SU-DHL-6 (cell line): Measurements from ENCODE around the gene ADCY6.

Source experiments
- CTCF ChIP-seq: fragments of 200-600 bp; sonication (generic); IDR thresholded peaks from one replicate; pipeline ENCODE4 v1.5.1; 2017; ENCODE audit warnings: antibody characterized with exemption, mild to moderate bottlenecking, low read length, moderate library complexity; ENCODE audit not compliant: insufficient read depth, poor library complexity, severe bottlenecking
- EZH2phosphoT487 ChIP-seq: fragments of 200-600 bp; sonication (generic), shearing (Covaris generic); conservative IDR thresholded peaks from 2 replicates; pipeline ENCODE4 v1.6.1; 2018; ENCODE audit warnings: mild to moderate bottlenecking, antibody characterized with exemption, low read length, moderate library complexity, mixed read lengths

GRCh38 chr12:48744251-48745008 lies 44.5 kb downstream of the ADCY6 start:
- TF ChIP-seq CTCF (no peak), EZH2phosphoT487 (no peak)
